Trophoblast cell (in vitro differentiated cells and primary cell): Measurements from ENCODE around the gene GNGT2. TPM values are rescaled to one million over a fixed set of nuclear protein-coding genes. Genes with fewer than 3 reads are reported as not detected.

Experiments
- DNase-seq, 2 donors: peaks; one replicate each; pipeline ENCODE4 v3.0.0-alpha.2; 2016
- H2AFZ ChIP-seq: 2 replicates; pipeline ENCODE4 v1.6.1; 2013; ENCODE audit warnings: low read length, moderate library complexity, mild to moderate bottlenecking; ENCODE audit not compliant: insufficient read depth, poor library complexity
- H2AK5ac ChIP-seq: 2 replicates; pipeline ENCODE4 v1.6.1; 2013; ENCODE audit warnings: mild to moderate bottlenecking, low read length
- H2BK120ac ChIP-seq: 2 replicates; pipeline ENCODE4 v1.6.1; 2013; ENCODE audit warnings: low read length, mild to moderate bottlenecking, moderate library complexity; ENCODE audit not compliant: insufficient read depth, poor library complexity
- H2BK12ac ChIP-seq: 2 replicates; pipeline ENCODE4 v1.6.1; 2013; ENCODE audit warnings: mild to moderate bottlenecking, low read length, moderate library complexity
- H2BK5ac ChIP-seq: 2 replicates; pipeline ENCODE4 v1.6.1; 2013; ENCODE audit warnings: low read length, low read depth, moderate library complexity, mild to moderate bottlenecking; ENCODE audit not compliant: poor library complexity
- H3K14ac ChIP-seq: 2 replicates; pipeline ENCODE4 v1.6.1; 2013; ENCODE audit warnings: mild to moderate bottlenecking, low read length
- H3K18ac ChIP-seq: 2 replicates; pipeline ENCODE4 v1.6.1; 2013; ENCODE audit warnings: mild to moderate bottlenecking, low read length
- H3K23ac ChIP-seq: 2 replicates; pipeline ENCODE4 v1.6.1; 2013; ENCODE audit warnings: low read length
- H3K27ac ChIP-seq: 2 replicates; pipeline ENCODE4 v1.5.1; 2013; ENCODE audit warnings: low read depth, mild to moderate bottlenecking, inconsistent platforms, low read length, moderate library complexity
- H3K27me3 ChIP-seq: 2 replicates; pipeline ENCODE4 v1.6.1; 2013; ENCODE audit warnings: inconsistent platforms, mild to moderate bottlenecking, low read length, moderate library complexity; ENCODE audit not compliant: insufficient read depth
- H3K36me3 ChIP-seq, 2 experiments: 1 replicate in 1 of 2; 2 replicates in 1 of 2; pipeline ENCODE4 v1.6.1; 2013; ENCODE audit warnings: low read length in 2 of 2, mild to moderate bottlenecking in 2 of 2, moderate library complexity in 1 of 2; ENCODE audit not compliant: insufficient read depth in 2 of 2, control insufficient read depth in 1 of 2
- H3K4ac ChIP-seq: 2 replicates; pipeline ENCODE4 v1.6.1; 2013; ENCODE audit warnings: low read depth, mild to moderate bottlenecking, low read length, moderate library complexity
- H3K4me1 ChIP-seq, 2 experiments: 1 replicate in 1 of 2; 2 replicates in 1 of 2; pipeline ENCODE4 v1.6.1; 2013; ENCODE audit warnings: low read length in 2 of 2, mild to moderate bottlenecking in 2 of 2, moderate library complexity in 1 of 2; ENCODE audit not compliant: insufficient read depth in 2 of 2, control insufficient read depth in 1 of 2
- H3K4me2 ChIP-seq: 2 replicates; pipeline ENCODE4 v1.6.1; 2013; ENCODE audit warnings: inconsistent platforms, mild to moderate bottlenecking, low read length, moderate library complexity
- H3K4me3 ChIP-seq: 2 replicates; pipeline ENCODE4 v1.5.1; 2013; ENCODE audit warnings: mild to moderate bottlenecking, low read depth, low read length, inconsistent platforms
- H3K79me1 ChIP-seq: one replicate; pipeline ENCODE4 v1.6.1; 2013; ENCODE audit warnings: low read length
- H3K79me2 ChIP-seq: 2 replicates; pipeline ENCODE4 v1.6.1; 2013; ENCODE audit warnings: low read length, mild to moderate bottlenecking; ENCODE audit not compliant: control insufficient read depth, insufficient read depth, poor library complexity
- H3K9ac ChIP-seq: 2 replicates; pipeline ENCODE4 v1.6.1; 2013; ENCODE audit warnings: mild to moderate bottlenecking, low read length
- H3K9me3 ChIP-seq: 2 replicates; pipeline ENCODE4 v1.6.1; 2013; ENCODE audit warnings: low read depth, mild to moderate bottlenecking, control low read depth, inconsistent platforms, low read length; ENCODE audit not compliant: insufficient read depth
- H4K12ac ChIP-seq: 2 replicates; pipeline ENCODE4 v1.6.1; 2013; ENCODE audit warnings: low read depth, mild to moderate bottlenecking, low read length, moderate library complexity
- H4K8ac ChIP-seq: 2 replicates; pipeline ENCODE4 v1.6.1; 2013; ENCODE audit warnings: low read depth, mild to moderate bottlenecking, low read length, moderate library complexity
- H4K91ac ChIP-seq: one replicate; pipeline ENCODE4 v1.6.1; 2013; ENCODE audit warnings: low read depth, mild to moderate bottlenecking, low read length, moderate library complexity
- WGBS: extraction: QIAGEN DNeasy Blood & Tissue Kit; methylation state at CpG from one replicate; pipeline ENCODE4 v1.1.7; 2013; ENCODE audit warnings: missing lambda C conversion rate; ENCODE audit not compliant: insufficient read length, insufficient coverage; ENCODE audit errors: extremely low coverage; 5-methylcytosine and 5-hydroxymethylcytosine counted together
- polyA plus RNA-seq: library from polyadenylated mRNA; stranded (reverse); fragments of 200-250 nt; gene quantifications from 2 replicates; pipeline ENCODE4 v1.2.3, GENCODE V29; 2013

GNGT2 gene
- 0.23 and 0.24 TPM in 2 replicates for polyA plus RNA-seq

DNA sequence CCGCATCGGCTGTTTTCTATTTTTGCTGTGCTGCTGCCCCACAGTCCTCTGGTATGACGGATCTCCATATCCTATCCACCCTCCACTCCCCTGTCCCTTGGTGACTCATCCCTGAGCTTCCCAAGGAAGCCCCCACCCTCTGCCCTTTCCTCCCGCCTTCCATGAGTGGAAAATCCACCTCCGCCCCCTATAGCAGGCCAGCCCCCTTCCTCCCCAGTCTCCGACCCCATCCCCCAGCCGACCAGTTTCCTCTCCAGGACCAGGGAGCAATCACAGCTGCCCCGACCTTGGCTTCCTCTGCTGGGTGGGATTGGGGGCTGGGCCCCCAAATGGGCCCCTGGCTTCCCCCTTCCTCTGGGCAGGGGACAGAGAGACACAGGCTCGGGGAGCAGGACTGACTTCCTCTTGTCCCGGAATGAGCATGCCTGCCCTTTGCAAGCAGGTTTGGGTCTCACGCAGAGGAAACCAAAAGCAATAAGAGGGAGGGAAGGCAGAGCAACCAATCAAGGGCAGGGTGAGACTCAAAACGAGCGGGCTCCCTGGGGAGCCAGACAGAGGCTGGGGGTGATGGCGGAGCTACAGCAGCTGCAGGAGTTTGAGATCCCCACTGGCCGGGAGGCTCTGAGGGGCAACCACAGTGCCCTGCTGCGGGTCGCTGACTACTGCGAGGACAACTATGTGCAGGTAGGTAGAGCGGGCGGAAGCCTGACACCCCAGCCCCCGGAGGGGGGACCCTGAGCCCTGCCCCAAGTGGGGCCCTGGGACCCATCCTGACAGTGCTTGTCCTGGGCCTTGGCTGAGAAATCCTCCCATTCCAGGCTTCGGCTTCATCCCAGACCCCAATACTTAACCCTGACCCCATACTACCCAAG lies at the start of gene GNGT2, which contains the start of gene ABI3:
TSS of gene GNGT2 (minus strand) at position 417 of the 872 bp plus-strand sequence. CDS start 3,152 bp downstream, outside the sequence.
TSS of gene ABI3 (plus strand) at position 550 of the 872 bp plus-strand sequence. CDS start at position 568, 18 bp downstream.
- no peak within 1 kb of the TSS for H2AK5ac ChIP-seq
- no peak within 1 kb of the TSS for H2BK5ac ChIP-seq
- H3K4me2 ChIP-seq, result no peak within 1 kb of the TSS
- no peak within 1 kb of the TSS for H3K4ac ChIP-seq
- no peak within 1 kb of the TSS for H4K8ac ChIP-seq
- H3K4me3 ChIP-seq, result no peak within 1 kb of the TSS
- no peaks in the 10 kb centered on the region for H3K36me3 ChIP-seq
- H3K79me2 ChIP-seq, result no peaks in the 10 kb centered on the region
- H4K91ac ChIP-seq, result no peak within 1 kb of the TSS
- H3K18ac ChIP-seq, result no peak within 1 kb of the TSS
- H3K9me3 ChIP-seq, result no peaks in the 10 kb centered on the region
- peaks cover 3 to 6% of the 10 kb centered on the region in 2 experiments for H3K4me1 ChIP-seq
- H4K12ac ChIP-seq, result no peak within 1 kb of the TSS
- no peak within 1 kb of the TSS for H2BK12ac ChIP-seq
- H3K27me3 ChIP-seq, result no peaks in the 10 kb centered on the region
- no peak within 1 kb of the TSS for H3K9ac ChIP-seq
- H3K14ac ChIP-seq, result no peak within 1 kb of the TSS
- no peaks in the 10 kb centered on the region for H3K79me1 ChIP-seq
- no peak within 1 kb of the TSS for H3K27ac ChIP-seq
- H2BK120ac ChIP-seq, result no peak within 1 kb of the TSS
- WGBS, result no CpG with 5 or more reads among the region's 22 CpGs
- H3K23ac ChIP-seq, result no peak within 1 kb of the TSS
- no peak within 1 kb of the TSS for H2AFZ ChIP-seq
- peak in 1 of 2 donors; percentile 5 for DNase-seq

DNA sequence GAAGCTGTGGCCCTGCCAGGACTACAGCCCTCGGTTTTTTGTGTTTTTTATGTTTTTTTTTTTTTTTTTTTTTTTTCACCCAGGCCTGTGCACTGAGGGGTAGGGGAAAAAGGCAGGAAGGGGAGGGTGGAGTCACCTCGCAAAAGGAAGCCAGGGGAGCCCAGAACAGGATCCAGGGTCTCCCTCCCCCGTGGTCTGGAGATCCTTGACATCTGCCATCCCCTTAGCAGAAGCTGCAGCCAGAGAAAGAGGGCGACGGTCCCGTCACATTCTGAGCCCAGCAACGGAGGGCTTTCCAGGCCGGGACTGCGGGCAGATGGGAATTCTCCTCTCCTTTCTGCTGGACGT lies 49.3 kb upstream of the GNGT2 start:
- Histone ChIP-seq H3K4me2 (peak overlapping the region; percentile 71), H2AFZ (peak overlapping the region; percentile 82), H4K8ac (peak overlapping the region; percentile 84), H3K18ac (peak overlapping the region; percentile 45), H3K27me3 (no peaks in the 10 kb centered on the region), H2BK5ac (peak overlapping the region; percentile 95), H4K91ac (peak overlapping the region; percentile 98), H2BK120ac (peak overlapping the region; percentile 84), H3K79me1 (peaks cover 17% of the 10 kb centered on the region), H2BK12ac (peak overlapping the region; percentile 63), H3K36me3 (no peaks in the 10 kb centered on the region), H3K23ac (no peak overlapping the region), H3K9me3 (no peaks in the 10 kb centered on the region), H3K4me3 (no peak overlapping the region), H3K14ac (peak overlapping the region; percentile 61), H3K4me1 (peaks cover 15 to 16% of the 10 kb centered on the region in 2 experiments), H3K27ac (peak overlapping the region; percentile 95), H4K12ac (peak overlapping the region; percentile 67), H3K4ac (peak overlapping the region; percentile 76), H2AK5ac (peak overlapping the region; percentile 26), H3K79me2 (peaks cover 4% of the 10 kb centered on the region), H3K9ac (no peak overlapping the region)
- no CpG with 5 or more reads among the region's 10 CpGs for WGBS
- no peak for DNase-seq

DNA sequence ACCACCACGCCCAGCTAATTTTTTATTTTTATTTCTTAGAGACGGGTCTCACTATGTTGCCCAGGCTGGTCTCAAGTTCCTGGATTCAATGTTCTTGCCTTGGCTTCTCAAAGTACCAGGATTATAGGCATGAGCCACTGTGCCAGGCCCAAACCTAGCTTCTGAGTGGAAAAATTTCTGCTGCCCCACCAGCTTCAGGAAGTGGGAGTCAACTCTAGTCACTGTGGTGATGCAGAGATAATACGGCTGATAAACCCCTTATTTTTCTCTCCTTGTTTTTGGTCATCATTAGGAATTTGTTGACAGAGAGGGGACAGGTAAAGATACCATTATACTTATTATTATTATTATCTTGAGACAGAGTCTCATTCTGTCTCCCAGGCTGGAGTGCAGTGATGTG lies 48.0 kb upstream of the GNGT2 start:
- Histone ChIP-seq H4K8ac (no peak overlapping the region), H3K4me1 (peaks cover 15 to 16% of the 10 kb centered on the region in 2 experiments), H3K27ac (no peak overlapping the region), H3K79me2 (peaks cover 4% of the 10 kb centered on the region), H3K79me1 (peaks cover 17% of the 10 kb centered on the region), H3K4ac (no peak overlapping the region), H4K91ac (no peak overlapping the region), H3K36me3 (no peaks in the 10 kb centered on the region), H3K23ac (no peak overlapping the region), H3K4me3 (no peak overlapping the region), H3K9ac (no peak overlapping the region), H3K18ac (no peak overlapping the region), H2AK5ac (no peak overlapping the region), H2AFZ (no peak overlapping the region), H3K4me2 (no peak overlapping the region), H3K27me3 (no peaks in the 10 kb centered on the region), H4K12ac (no peak overlapping the region), H2BK120ac (peak overlapping the region; percentile 24), H2BK12ac (no peak overlapping the region), H2BK5ac (no peak overlapping the region), H3K14ac (no peak overlapping the region), H3K9me3 (no peaks in the 10 kb centered on the region)
- no peak for DNase-seq
- WGBS, result no CpG with 5 or more reads among the region's 3 CpGs

DNA sequence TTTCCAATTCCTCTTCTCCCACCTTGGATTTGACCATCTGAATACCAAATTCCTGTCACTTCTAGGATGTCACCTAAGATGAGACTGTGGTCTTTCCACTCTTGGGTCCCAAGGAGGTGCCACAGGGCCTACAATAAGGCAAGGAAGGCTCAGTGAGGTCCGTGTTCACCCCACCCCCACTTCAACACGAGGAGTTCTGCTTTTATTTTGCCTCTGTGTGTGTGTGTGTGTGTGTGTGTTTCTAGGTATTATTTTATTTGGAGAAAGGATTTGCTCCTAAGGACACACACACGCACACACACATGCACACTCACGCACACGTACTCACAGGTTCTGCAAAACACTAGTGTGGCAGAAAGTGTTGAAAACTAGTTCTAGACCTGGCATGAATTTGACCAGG lies 44.8 kb upstream of the GNGT2 start:
- no peaks in the 10 kb centered on the region for H3K9me3 ChIP-seq
- no peak overlapping the region for H4K12ac ChIP-seq
- no peaks in the 10 kb centered on the region for H3K27me3 ChIP-seq
- H2BK5ac ChIP-seq, result no peak overlapping the region
- H3K36me3 ChIP-seq, result no peaks in the 10 kb centered on the region
- no peaks in the 10 kb centered on the region for H3K79me2 ChIP-seq
- H2BK12ac ChIP-seq, result no peak overlapping the region
- no peak overlapping the region for H4K8ac ChIP-seq
- H3K4me3 ChIP-seq, result no peak overlapping the region
- peaks cover 6 to 10% of the 10 kb centered on the region in 2 experiments for H3K4me1 ChIP-seq
- WGBS, result no CpG with 5 or more reads among the region's 5 CpGs
- no peak overlapping the region for H3K27ac ChIP-seq
- no peak overlapping the region for H3K23ac ChIP-seq
- H3K9ac ChIP-seq, result no peak overlapping the region
- no peak overlapping the region for H2BK120ac ChIP-seq
- no peak overlapping the region for H3K18ac ChIP-seq
- no peak overlapping the region for H4K91ac ChIP-seq
- H3K79me1 ChIP-seq, result peaks cover 7% of the 10 kb centered on the region
- H3K4me2 ChIP-seq, result no peak overlapping the region
- H2AK5ac ChIP-seq, result no peak overlapping the region
- no peak overlapping the region for H3K14ac ChIP-seq
- no peak overlapping the region for H2AFZ ChIP-seq
- no peak for DNase-seq
- H3K4ac ChIP-seq, result no peak overlapping the region
